H1 (cell line): Measurements from ENCODE around the gene ANAPC5. TPM values are rescaled to one million over a fixed set of nuclear protein-coding genes. Genes with fewer than 3 reads are reported as not detected.

Experiments
- ASH2L ChIP-seq: fragments of 200-600, 300-600 bp; sonication (generic); IDR thresholded peaks from one replicate; pipeline ENCODE4 v1.7.1; 2017; ENCODE audit warnings: low read length
- GABPA ChIP-seq: IDR thresholded peaks from 2 replicates; pipeline ENCODE4 v1.6.1; 2011; ENCODE audit warnings: mild to moderate bottlenecking, low read length, moderate library complexity, borderline replicate concordance; ENCODE audit not compliant: insufficient read depth
- HDAC2 ChIP-seq, 2 experiments: fragments of 300-600 bp in 1 of 2; sonication (generic) in 1 of 2; IDR thresholded peaks; 2 replicates each; pipeline ENCODE4 v1.6.1; 2011 to 2012; ENCODE audit warnings: low read depth in 2 of 2, low read length in 2 of 2, mild to moderate bottlenecking in 2 of 2, moderate library complexity in 2 of 2, borderline replicate concordance in 1 of 2, inconsistent platforms in 1 of 2
- HDAC6 ChIP-seq: IDR thresholded peaks from one replicate; pipeline ENCODE4 v1.7.1; 2012; ENCODE audit warnings: low read depth, mild to moderate bottlenecking, inconsistent platforms, low read length, moderate library complexity
- KDM4A ChIP-seq: IDR thresholded peaks from one replicate; pipeline ENCODE4 v1.7.1; 2012; ENCODE audit warnings: low read depth, mild to moderate bottlenecking, moderate library complexity, low read length, inconsistent platforms; ENCODE audit not compliant: severe bottlenecking
- KDM5A ChIP-seq: fragments of 200-600 bp; IDR thresholded peaks from 2 replicates; pipeline ENCODE4 v1.7.1; 2012; ENCODE audit warnings: mild to moderate bottlenecking, low read length, inconsistent platforms, mixed read lengths
- POU5F1 ChIP-seq: IDR thresholded peaks from 2 replicates; pipeline ENCODE4 v1.6.1; 2011; ENCODE audit warnings: low read depth, mild to moderate bottlenecking, low read length, moderate library complexity
- SP1 ChIP-seq: IDR thresholded peaks from 2 replicates; pipeline ENCODE4 v1.6.1; 2011; ENCODE audit warnings: low read depth, low read length
- SP4 ChIP-seq: IDR thresholded peaks from 2 replicates; pipeline ENCODE4 v1.6.1; 2012; ENCODE audit warnings: low read length, inconsistent platforms
- TEAD4 ChIP-seq: IDR thresholded peaks from 2 replicates; pipeline ENCODE4 v1.6.1; 2012; ENCODE audit warnings: low read depth, low read length, inconsistent platforms, mixed read lengths
- ZNF274 ChIP-seq: IDR thresholded peaks from 2 replicates; pipeline ENCODE4 v1.7.0; 2012; ENCODE audit warnings: low read length, borderline replicate concordance; ENCODE audit errors: extremely low read depth
- polyA plus RNA-seq, 7 experiments: library from polyadenylated mRNA; depleted of rRNA in 3 of 7; stranded (reverse) in 5 of 7; unstranded in 2 of 7; fragments of >200 nt in 5 of 7; fragments of 200-250 nt in 2 of 7; gene quantifications; 1 replicate in 5 of 7; 2 replicates in 1 of 7; 4 replicates in 1 of 7; pipeline versions ENCODE4 v1.2.1 to v1.2.3, GENCODE V29; 2011 to 2013; ENCODE audit warnings: missing spikeins in 2 of 7, mixed read lengths in 2 of 7
- total RNA-seq: library from RNA; stranded (reverse); fragmentation: NEBNext Ultra II Directional; extraction: Animal tissue kit (Norgen Biotek cat#: 25700); gene quantifications from 2 replicates; pipeline ENCODE4 v1.2.1, GENCODE V29; 2021
- TF ChIP-seq, protein P1 (sequence below): fragments of 300-600 bp; sonication (generic); IDR thresholded peaks from 2 replicates; pipeline ENCODE4 v1.7.1; 2012; ENCODE audit warnings: low read length, moderate library complexity, mild to moderate bottlenecking, inconsistent platforms; ENCODE audit not compliant: insufficient replicate concordance

Gene ANAPC5
- total and polyA plus RNA-seq, 2 of the 8 experiments (the other 6 are each of a cell fraction or from before 2014, with no cell fraction given), result 103 to 127 TPM

DNA sequence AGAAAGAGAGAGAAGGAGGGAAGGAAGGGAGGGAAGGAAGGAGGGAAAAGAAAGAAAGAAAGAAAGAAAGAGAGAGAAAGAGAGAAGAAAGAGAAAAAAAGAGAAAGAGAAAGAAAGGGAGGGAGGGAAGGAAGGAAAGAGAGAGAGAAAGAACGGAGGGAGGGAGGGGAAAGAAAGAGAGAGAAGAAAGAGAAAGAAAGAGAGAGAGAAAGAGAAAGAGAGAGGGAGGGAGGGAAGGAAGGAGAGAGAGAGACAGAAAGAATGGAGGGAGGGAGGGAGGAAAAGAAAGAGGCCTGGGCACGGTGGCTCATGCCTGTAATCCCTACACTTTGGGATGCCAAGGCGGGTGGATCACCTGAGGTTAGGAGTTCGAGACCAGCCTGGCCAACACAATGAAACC, 5.1 kb upstream of the ANAPC5 start (continued):
- TF ChIP-seq, protein P1, sequence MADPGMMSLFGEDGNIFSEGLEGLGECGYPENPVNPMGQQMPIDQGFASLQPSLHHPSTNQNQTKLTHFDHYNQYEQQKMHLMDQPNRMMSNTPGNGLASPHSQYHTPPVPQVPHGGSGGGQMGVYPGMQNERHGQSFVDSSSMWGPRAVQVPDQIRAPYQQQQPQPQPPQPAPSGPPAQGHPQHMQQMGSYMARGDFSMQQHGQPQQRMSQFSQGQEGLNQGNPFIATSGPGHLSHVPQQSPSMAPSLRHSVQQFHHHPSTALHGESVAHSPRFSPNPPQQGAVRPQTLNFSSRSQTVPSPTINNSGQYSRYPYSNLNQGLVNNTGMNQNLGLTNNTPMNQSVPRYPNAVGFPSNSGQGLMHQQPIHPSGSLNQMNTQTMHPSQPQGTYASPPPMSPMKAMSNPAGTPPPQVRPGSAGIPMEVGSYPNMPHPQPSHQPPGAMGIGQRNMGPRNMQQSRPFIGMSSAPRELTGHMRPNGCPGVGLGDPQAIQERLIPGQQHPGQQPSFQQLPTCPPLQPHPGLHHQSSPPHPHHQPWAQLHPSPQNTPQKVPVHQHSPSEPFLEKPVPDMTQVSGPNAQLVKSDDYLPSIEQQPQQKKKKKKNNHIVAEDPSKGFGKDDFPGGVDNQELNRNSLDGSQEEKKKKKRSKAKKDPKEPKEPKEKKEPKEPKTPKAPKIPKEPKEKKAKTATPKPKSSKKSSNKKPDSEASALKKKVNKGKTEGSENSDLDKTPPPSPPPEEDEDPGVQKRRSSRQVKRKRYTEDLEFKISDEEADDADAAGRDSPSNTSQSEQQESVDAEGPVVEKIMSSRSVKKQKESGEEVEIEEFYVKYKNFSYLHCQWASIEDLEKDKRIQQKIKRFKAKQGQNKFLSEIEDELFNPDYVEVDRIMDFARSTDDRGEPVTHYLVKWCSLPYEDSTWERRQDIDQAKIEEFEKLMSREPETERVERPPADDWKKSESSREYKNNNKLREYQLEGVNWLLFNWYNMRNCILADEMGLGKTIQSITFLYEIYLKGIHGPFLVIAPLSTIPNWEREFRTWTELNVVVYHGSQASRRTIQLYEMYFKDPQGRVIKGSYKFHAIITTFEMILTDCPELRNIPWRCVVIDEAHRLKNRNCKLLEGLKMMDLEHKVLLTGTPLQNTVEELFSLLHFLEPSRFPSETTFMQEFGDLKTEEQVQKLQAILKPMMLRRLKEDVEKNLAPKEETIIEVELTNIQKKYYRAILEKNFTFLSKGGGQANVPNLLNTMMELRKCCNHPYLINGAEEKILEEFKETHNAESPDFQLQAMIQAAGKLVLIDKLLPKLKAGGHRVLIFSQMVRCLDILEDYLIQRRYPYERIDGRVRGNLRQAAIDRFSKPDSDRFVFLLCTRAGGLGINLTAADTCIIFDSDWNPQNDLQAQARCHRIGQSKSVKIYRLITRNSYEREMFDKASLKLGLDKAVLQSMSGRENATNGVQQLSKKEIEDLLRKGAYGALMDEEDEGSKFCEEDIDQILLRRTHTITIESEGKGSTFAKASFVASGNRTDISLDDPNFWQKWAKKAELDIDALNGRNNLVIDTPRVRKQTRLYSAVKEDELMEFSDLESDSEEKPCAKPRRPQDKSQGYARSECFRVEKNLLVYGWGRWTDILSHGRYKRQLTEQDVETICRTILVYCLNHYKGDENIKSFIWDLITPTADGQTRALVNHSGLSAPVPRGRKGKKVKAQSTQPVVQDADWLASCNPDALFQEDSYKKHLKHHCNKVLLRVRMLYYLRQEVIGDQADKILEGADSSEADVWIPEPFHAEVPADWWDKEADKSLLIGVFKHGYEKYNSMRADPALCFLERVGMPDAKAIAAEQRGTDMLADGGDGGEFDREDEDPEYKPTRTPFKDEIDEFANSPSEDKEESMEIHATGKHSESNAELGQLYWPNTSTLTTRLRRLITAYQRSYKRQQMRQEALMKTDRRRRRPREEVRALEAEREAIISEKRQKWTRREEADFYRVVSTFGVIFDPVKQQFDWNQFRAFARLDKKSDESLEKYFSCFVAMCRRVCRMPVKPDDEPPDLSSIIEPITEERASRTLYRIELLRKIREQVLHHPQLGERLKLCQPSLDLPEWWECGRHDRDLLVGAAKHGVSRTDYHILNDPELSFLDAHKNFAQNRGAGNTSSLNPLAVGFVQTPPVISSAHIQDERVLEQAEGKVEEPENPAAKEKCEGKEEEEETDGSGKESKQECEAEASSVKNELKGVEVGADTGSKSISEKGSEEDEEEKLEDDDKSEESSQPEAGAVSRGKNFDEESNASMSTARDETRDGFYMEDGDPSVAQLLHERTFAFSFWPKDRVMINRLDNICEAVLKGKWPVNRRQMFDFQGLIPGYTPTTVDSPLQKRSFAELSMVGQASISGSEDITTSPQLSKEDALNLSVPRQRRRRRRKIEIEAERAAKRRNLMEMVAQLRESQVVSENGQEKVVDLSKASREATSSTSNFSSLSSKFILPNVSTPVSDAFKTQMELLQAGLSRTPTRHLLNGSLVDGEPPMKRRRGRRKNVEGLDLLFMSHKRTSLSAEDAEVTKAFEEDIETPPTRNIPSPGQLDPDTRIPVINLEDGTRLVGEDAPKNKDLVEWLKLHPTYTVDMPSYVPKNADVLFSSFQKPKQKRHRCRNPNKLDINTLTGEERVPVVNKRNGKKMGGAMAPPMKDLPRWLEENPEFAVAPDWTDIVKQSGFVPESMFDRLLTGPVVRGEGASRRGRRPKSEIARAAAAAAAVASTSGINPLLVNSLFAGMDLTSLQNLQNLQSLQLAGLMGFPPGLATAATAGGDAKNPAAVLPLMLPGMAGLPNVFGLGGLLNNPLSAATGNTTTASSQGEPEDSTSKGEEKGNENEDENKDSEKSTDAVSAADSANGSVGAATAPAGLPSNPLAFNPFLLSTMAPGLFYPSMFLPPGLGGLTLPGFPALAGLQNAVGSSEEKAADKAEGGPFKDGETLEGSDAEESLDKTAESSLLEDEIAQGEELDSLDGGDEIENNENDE, result no peak
- TF ChIP-seq GABPA (no peak), SP1 (no peak), KDM4A (no peak), SP4 (no peak), POU5F1 (no peak), ASH2L (no peak), HDAC6 (no peak), KDM5A (no peak), HDAC2 (IDR thresholded peaks at IDR 0.05; ENCODE audit: borderline replicate concordance in 1 of 2, low read depth in 2 of 2, low read length in 2 of 2) (no peak), ZNF274 (no peak), TEAD4 (no peak)
